ENCODE results near the gene ATE1. TPM values are rescaled to one million over a fixed set of nuclear protein-coding genes. Genes with fewer than 3 reads are reported as not detected.

ATE1 gene
- total and polyA plus RNA-seq, 2 of the 4 experiments (the other 2 are of a cell fraction) = 6.4 to 27.8 TPM

- Histone ChIP-seq H3K4me1 (ENCODE audit: control insufficient read depth, insufficient read depth, low read length) (peaks cover 2% of the 10 kb centered on the region; the same call in 1 of the 2 replicates), H4K8ac (ENCODE audit: low read depth in 2 of 2, low read length in 2 of 2) (no peak overlapping the region), H3K27ac (ENCODE audit: insufficient read depth, low read length) (no peak overlapping the region), H3K9me1 (ENCODE audit: insufficient read depth, low read length) (no peaks in the 10 kb centered on the region; the same call in 1 of the 2 replicates), H2AFZ (replicated peaks; ENCODE audit: low read length, poor library complexity) (no peak overlapping the region), H2BK15ac (ENCODE audit: low read depth, low read length) (no peak overlapping the region), H2AK9ac (replicated peaks; ENCODE audit: low read depth, low read length, poor library complexity) (no peak overlapping the region), H2BK120ac (ENCODE audit: low read depth, low read length) (no peak overlapping the region), H3K79me1 (ENCODE audit: low read depth in 1 of 2, low read length in 2 of 2) (no peaks in the 10 kb centered on the region), H3K4me2 (ENCODE audit: low read depth, low read length) (no peak overlapping the region), H4K20me1 (ENCODE audit: insufficient read depth, low read length) (no peaks in the 10 kb centered on the region), H3K9me3 (ENCODE audit: control insufficient read depth, insufficient read depth, low read length) (no peaks in the 10 kb centered on the region), H3K14ac (replicated peaks; ENCODE audit: low read depth, low read length) (no peak overlapping the region), H4K5ac (ENCODE audit: low read depth, low read length) (no peak overlapping the region), H3K4me3 (ENCODE audit: insufficient read depth, low read depth, low read length) (no peak overlapping the region), H3K4ac (ENCODE audit: low read depth, low read length) (no peak overlapping the region), H2BK20ac (ENCODE audit: low read depth, low read length) (no peak overlapping the region), H4K91ac (ENCODE audit: insufficient read depth, low read depth, low read length) (no peak overlapping the region), H3K9ac (ENCODE audit: low read depth, low read length) (no peak overlapping the region), H3K56ac (ENCODE audit: extremely low read depth, insufficient read depth, low read length) (no peak overlapping the region), H3K18ac (ENCODE audit: low read depth, low read length) (no peak overlapping the region), H3K23ac (ENCODE audit: low read depth, low read length) (no peak overlapping the region), H2BK5ac (ENCODE audit: low read depth, low read length, poor library complexity, severe bottlenecking) (no peak overlapping the region), H3K27me3 (ENCODE audit: control insufficient read depth, insufficient read depth, low read length) (no peaks in the 10 kb centered on the region), H3K36me3 (ENCODE audit: control insufficient read depth, insufficient read depth, low read length) (no peaks in the 10 kb centered on the region), H2AK5ac (ENCODE audit: low read depth, low read length) (no peak overlapping the region)
- TF ChIP-seq MXI1 (IDR thresholded peaks at IDR 0.05; ENCODE audit: borderline replicate concordance, low read depth, low read length) = no peak
- no peak for TF ChIP-seq RAD21 (IDR thresholded peaks at IDR 0.05; ENCODE audit: low read length)
- TF ChIP-seq CEBPB (IDR thresholded peaks at IDR 0.05; ENCODE audit: low read depth, low read length) = no peak
- no peak for TF ChIP-seq USF2 (IDR thresholded peaks at IDR 0.05; ENCODE audit: low read depth, low read length)
- no peak for TF ChIP-seq CHD1 (IDR thresholded peaks at IDR 0.05; ENCODE audit: low read depth, low read length)
- POLR2A ChIA-PET (ENCODE audit: unreplicated experiment) = no interaction called here
- no CpG with 5 or more reads among the region's 4 CpGs for WGBS, 2 experiments (ENCODE audit: extremely low coverage in 2 of 2, insufficient read length in 1 of 2)
- dilution Hi-C loops (cut with HindIII; ENCODE audit: low sequenced_read_pairs, unreplicated experiment) = no loop called here
- BruUV-seq (replicated peaks) = no TSS peak
- CTCF ChIA-PET = no interaction called here
- DNase-seq = no peak
- no peak for ATAC-seq (ENCODE audit: low read depth)
- intact Hi-C loops (cut with micrococcal nuclease) = no loop called here
- in situ Hi-C loops (cut with MboI; ENCODE audit: low sequenced_read_pairs) = no loop called here
Observed at GRCh38 chr10:121813857-121814256, 114.0 kb downstream of the ATE1 start.
